CD4-positive, alpha-beta T cell treated with Interleukin-21 for 1 hour (primary cell): ENCODE measurements around the gene HNRNPDL.
A peak's percentile ranks its signal among the peaks of the same experiment; 100 is the strongest.
"Not testable (repeated sequence)": the region's sequence is repeated elsewhere in the genome, so short reads cannot be mapped to it uniquely, and the experiment has no call there.

Source experiments
- DNase-seq: peaks from one replicate; pipeline ENCODE4 v3.0.0-alpha.2; 2020

Gene HNRNPDL

GRCh38 chr4:82430193-82430963 is at the start of gene HNRNPDL, which contains the start of gene ENOPH1:
Gene HNRNPDL, minus strand, starts transcription at chr4:82430462. Its CDS starts 772 bp downstream, at chr4:82429690.
Gene ENOPH1, plus strand, starts transcription at chr4:82430590. Its CDS starts 240 bp downstream, at chr4:82430830.
- DNase-seq: peak; percentile 95

- no peak for DNase-seq
These were observed 49.3 kb upstream of the HNRNPDL start for GRCh38 chr4:82479562-82479961.

- DNase-seq: not testable (repeated sequence)
These were observed 47.2 kb upstream of the HNRNPDL start for GRCh38 chr4:82477469-82477868.

GRCh38 chr4:82475931-82476330 is 45.7 kb upstream of the HNRNPDL start:
- DNase-seq: not testable (repeated sequence)

GRCh38 chr4:82473621-82474164 is 43.4 kb upstream of the HNRNPDL start:
- no peak for DNase-seq

GRCh38 chr4:82473080-82473479 is 42.8 kb upstream of the HNRNPDL start:
- DNase-seq: not testable (repeated sequence)

- no peak for DNase-seq
These were observed 39.6 kb upstream of the HNRNPDL start for GRCh38 chr4:82469791-82470345.

- no peak for DNase-seq
These were observed 37.2 kb upstream of the HNRNPDL start for GRCh38 chr4:82467471-82467870.

GRCh38 chr4:82463221-82463620 is 33.0 kb upstream of the HNRNPDL start:
- no peak for DNase-seq

- peak; percentile 86 for DNase-seq
These were observed 32.2 kb upstream of the HNRNPDL start for GRCh38 chr4:82462415-82462831.

GRCh38 chr4:82461710-82462109 is 31.4 kb upstream of the HNRNPDL start:
- no peak for DNase-seq

- no peak for DNase-seq
These were observed 28.5 kb upstream of the HNRNPDL start for GRCh38 chr4:82458729-82459128.

GRCh38 chr4:82457266-82457665 is 27.0 kb upstream of the HNRNPDL start:
- no peak for DNase-seq

GRCh38 chr4:82452026-82452425 is 21.8 kb upstream of the HNRNPDL start:
- DNase-seq: no peak

GRCh38 chr4:82450966-82451755 is 20.9 kb upstream of the HNRNPDL start:
- no peak for DNase-seq

- DNase-seq: no peak
These were observed 17.6 kb upstream of the HNRNPDL start for GRCh38 chr4:82447886-82448285.

GRCh38 chr4:82439088-82439487 is 8.8 kb upstream of the HNRNPDL start:
- no peak for DNase-seq

- no peak for DNase-seq
These were observed 7.2 kb upstream of the HNRNPDL start for GRCh38 chr4:82437285-82438005.

GRCh38 chr4:82436780-82437179 is 6.5 kb upstream of the HNRNPDL start:
- DNase-seq: no peak

GRCh38 chr4:82436130-82436529 is 5.9 kb upstream of the HNRNPDL start:
- no peak for DNase-seq

- no peak for DNase-seq
These were observed 4.7 kb upstream of the HNRNPDL start for GRCh38 chr4:82434949-82435348.

GRCh38 chr4:82433791-82434190 is 3.5 kb upstream of the HNRNPDL start:
- no peak for DNase-seq

- no peak for DNase-seq
These were observed 2.3 kb upstream of the HNRNPDL start for GRCh38 chr4:82432596-82432995.
